GM18526 (cell line): Measurements from ENCODE around the gene TRIM25.

Source experiments
- POLR2A ChIP-seq: IDR thresholded peaks from 3 replicates; pipeline ENCODE4 v1.6.1; 2011; ENCODE audit not compliant: insufficient read length; ENCODE audit errors: extremely low read depth

The TRIM25 gene

GRCh38 chr17:56912105-56912999 lies 1.5 kb downstream of the TRIM25 start:
- TF ChIP-seq POLR2A = no peak

GRCh38 chr17:56910509-56911235 lies 3.2 kb downstream of the TRIM25 start:
- no peak for TF ChIP-seq POLR2A

- TF ChIP-seq POLR2A = no peak
Observed at GRCh38 chr17:56909742-56910508, 3.9 kb downstream of the TRIM25 start.

GRCh38 chr17:56908001-56908542 lies 5.8 kb downstream of the TRIM25 start:
- TF ChIP-seq POLR2A = no peak

- no peak for TF ChIP-seq POLR2A
Observed at GRCh38 chr17:56903560-56903959, 10.3 kb downstream of the TRIM25 start.

- no peak for TF ChIP-seq POLR2A
Observed at GRCh38 chr17:56902348-56902747, 11.5 kb downstream of the TRIM25 start.

GRCh38 chr17:56899403-56899802 lies 14.4 kb downstream of the TRIM25 start:
- no peak for TF ChIP-seq POLR2A

- TF ChIP-seq POLR2A = no peak
Observed at GRCh38 chr17:56898874-56899273, 15.0 kb downstream of the TRIM25 start.

- no peak for TF ChIP-seq POLR2A
Observed at GRCh38 chr17:56897646-56898424, 16.0 kb downstream of the TRIM25 start.

- peak; percentile 4 for TF ChIP-seq POLR2A
Observed at GRCh38 chr17:56896968-56897359, 16.9 kb downstream of the TRIM25 start.

GRCh38 chr17:56896217-56896967 lies 17.5 kb downstream of the TRIM25 start:
- TF ChIP-seq POLR2A = no peak

GRCh38 chr17:56894859-56895455 lies 18.9 kb downstream of the TRIM25 start:
- no peak for TF ChIP-seq POLR2A

- no peak for TF ChIP-seq POLR2A
Observed at GRCh38 chr17:56893503-56893902, 20.3 kb downstream of the TRIM25 start.

GRCh38 chr17:56892333-56892732 lies 21.5 kb downstream of the TRIM25 start:
- no peak for TF ChIP-seq POLR2A

- no peak for TF ChIP-seq POLR2A
Observed at GRCh38 chr17:56891751-56892150, 22.1 kb downstream of the TRIM25 start.
